HepG2 (cell line): ENCODE data around the gene SLC11A1. TPM values are rescaled to one million over a fixed set of nuclear protein-coding genes. Genes with fewer than 3 reads are reported as not detected.

ENCODE experiments used
- AGO1 ChIP-seq: fragments of 200-400 bp; formaldehyde crosslinking; IDR thresholded peaks from 2 replicates; pipeline ENCODE4 v1.6.1; 2017; ENCODE audit warnings: mild to moderate bottlenecking, low read depth, low read length, moderate library complexity; ENCODE audit not compliant: poor library complexity, severe bottlenecking
- AKAP8 ChIP-seq: sonication (generic); formaldehyde crosslinking; IDR thresholded peaks from 2 replicates; pipeline ENCODE4 v1.5.1; 2020; ENCODE audit warnings: mild to moderate bottlenecking, missing genetic modification reagents
- CAMTA2 ChIP-seq: sonication (generic); formaldehyde crosslinking; IDR thresholded peaks from 2 replicates; pipeline ENCODE4 v1.4.0; 2020; ENCODE audit warnings: mild to moderate bottlenecking, missing genetic modification reagents, borderline replicate concordance
- ELF1 ChIP-seq: sonication (generic); formaldehyde crosslinking; IDR thresholded peaks from 2 replicates; pipeline ENCODE4 v1.4.0; 2020; ENCODE audit warnings: missing genetic modification reagents
- ERF ChIP-seq: IDR thresholded peaks from 2 replicates; pipeline ENCODE4 v1.6.1; 2018; ENCODE audit warnings: missing biosample characterization, missing genetic modification reagents
- FOXA3 ChIP-seq: IDR thresholded peaks from 2 replicates; pipeline ENCODE4 v1.6.1; 2016; ENCODE audit warnings: missing genetic modification reagents, missing compliant biosample characterization
- FOXM1 ChIP-seq: sonication (generic); formaldehyde crosslinking; IDR thresholded peaks from 2 replicates; pipeline ENCODE4 v1.5.0; 2020; ENCODE audit warnings: missing genetic modification reagents
- GMEB2 ChIP-seq: IDR thresholded peaks from 2 replicates; pipeline ENCODE4 v1.6.1; 2016; ENCODE audit warnings: missing biosample characterization, missing genetic modification reagents, low read depth
- GTF2F1 ChIP-seq: fragments of 150-350 bp; IDR thresholded peaks from 2 replicates; pipeline ENCODE4 v1.6.1; 2014; ENCODE audit warnings: low read length
- HOXA3 ChIP-seq: sonication (generic); formaldehyde crosslinking; IDR thresholded peaks from 2 replicates; pipeline ENCODE4 v1.5.0; 2020; ENCODE audit warnings: missing genetic modification reagents
- JUN ChIP-seq: sonication (generic); formaldehyde crosslinking; IDR thresholded peaks from 2 replicates; pipeline ENCODE4 v1.4.0; 2020; ENCODE audit warnings: mild to moderate bottlenecking, missing genetic modification reagents
- LBX2 ChIP-seq: sonication (generic); formaldehyde crosslinking; IDR thresholded peaks from 2 replicates; pipeline ENCODE4 v1.5.0; 2020; ENCODE audit warnings: missing genetic modification reagents, mild to moderate bottlenecking, borderline replicate concordance
- MED1 ChIP-seq: sonication (generic); formaldehyde crosslinking; IDR thresholded peaks from 2 replicates; pipeline ENCODE4 v1.4.0; 2020; ENCODE audit warnings: missing genetic modification reagents
- NFRKB ChIP-seq: fragments of 450-650 bp; IDR thresholded peaks from 2 replicates; pipeline ENCODE4 v1.6.1; 2017
- POLR2G ChIP-seq: fragments of 200-400 bp; formaldehyde crosslinking; IDR thresholded peaks from 2 replicates; pipeline ENCODE4 v1.6.1; 2018; ENCODE audit warnings: mild to moderate bottlenecking, low read depth, low read length, moderate library complexity
- PRMT3 ChIP-seq: sonication (generic); formaldehyde crosslinking; IDR thresholded peaks from 2 replicates; pipeline ENCODE4 v1.8.1; 2022; ENCODE audit warnings: low read depth, mild to moderate bottlenecking, moderate library complexity, missing genetic modification reagents, borderline replicate concordance
- RORA ChIP-seq: sonication (generic); formaldehyde crosslinking; IDR thresholded peaks from 2 replicates; pipeline ENCODE4 v1.5.0; 2020; ENCODE audit warnings: mild to moderate bottlenecking, missing genetic modification reagents, moderate library complexity
- SSRP1 ChIP-seq: IDR thresholded peaks from 2 replicates; pipeline ENCODE4 v1.6.1; 2016; ENCODE audit warnings: control low read depth
- THYN1 ChIP-seq: sonication (generic); formaldehyde crosslinking; IDR thresholded peaks from 2 replicates; pipeline ENCODE4 v1.8.1; 2023; ENCODE audit warnings: low read depth, mild to moderate bottlenecking, moderate library complexity, missing genetic modification reagents, borderline replicate concordance
- WIZ ChIP-seq: sonication (generic); formaldehyde crosslinking; IDR thresholded peaks from 2 replicates; pipeline ENCODE4 v1.5.1; 2020; ENCODE audit warnings: mild to moderate bottlenecking, missing genetic modification reagents
- ZNF207 ChIP-seq: fragments of 450-650 bp; IDR thresholded peaks from 2 replicates; pipeline ENCODE4 v1.6.1; 2016; ENCODE audit warnings: antibody characterized with exemption, borderline replicate concordance
- ZNF232 ChIP-seq: sonication (generic); formaldehyde crosslinking; IDR thresholded peaks from 2 replicates; pipeline ENCODE4 v1.4.0; 2020; ENCODE audit warnings: missing genetic modification reagents, borderline replicate concordance
- ZNF354B ChIP-seq: sonication (generic); formaldehyde crosslinking; IDR thresholded peaks from 2 replicates; pipeline ENCODE4 v1.8.0; 2022; ENCODE audit warnings: mild to moderate bottlenecking, missing genetic modification reagents
- ZNF432 ChIP-seq: sonication (generic); formaldehyde crosslinking; IDR thresholded peaks from 2 replicates; pipeline ENCODE4 v1.5.0; 2020; ENCODE audit warnings: missing genetic modification reagents, mild to moderate bottlenecking, borderline replicate concordance
- ZNF598 ChIP-seq: sonication (generic); formaldehyde crosslinking; IDR thresholded peaks from 2 replicates; pipeline ENCODE4 v1.5.1; 2020; ENCODE audit warnings: mild to moderate bottlenecking, missing genetic modification reagents, borderline replicate concordance
- ZNF614 ChIP-seq: IDR thresholded peaks from 2 replicates; pipeline ENCODE4 v1.6.1; 2018; ENCODE audit warnings: missing biosample characterization, missing genetic modification reagents, inconsistent platforms, borderline replicate concordance
- ZNF770 ChIP-seq: sonication (generic); formaldehyde crosslinking; IDR thresholded peaks from 2 replicates; pipeline ENCODE4 v1.5.0; 2020; ENCODE audit warnings: mild to moderate bottlenecking, missing genetic modification reagents
- ZNF83 ChIP-seq: sonication (generic); formaldehyde crosslinking; IDR thresholded peaks from 2 replicates; pipeline ENCODE4 v1.4.0; 2020; ENCODE audit warnings: missing genetic modification reagents, mild to moderate bottlenecking, borderline replicate concordance
- polyA plus RNA-seq, 8 experiments: library from polyadenylated mRNA; depleted of rRNA in 3 of 8; stranded (reverse) in 7 of 8; unstranded in 1 of 8; fragments of >200 nt; fragmentation: Illumina TruSeq in 4 of 8; extraction: Trizol in 4 of 8; gene quantifications; 2 replicates each; pipeline versions ENCODE4 v1.2.1 to v1.2.3, GENCODE V29; 2011 to 2016; ENCODE audit warnings: low read depth in 4 of 8, missing spikeins in 1 of 8, mixed read lengths in 1 of 8; ENCODE audit not compliant: insufficient read depth in 1 of 8
- total RNA-seq, 5 experiments: library from RNA; depleted of rRNA; stranded (reverse); fragments of >200 nt; fragmentation: Illumina TruSeq; extraction: Trizol; gene quantifications; 2 replicates each; pipeline ENCODE4 v1.2.3, GENCODE V29; 2016; ENCODE audit warnings: low read depth in 1 of 5

Gene SLC11A1
- total and polyA plus RNA-seq, 2 of the 13 experiments (the other 11 are each of a cell fraction or from before 2014, with no cell fraction given) = 0.33 to 2.3 TPM

DNA sequence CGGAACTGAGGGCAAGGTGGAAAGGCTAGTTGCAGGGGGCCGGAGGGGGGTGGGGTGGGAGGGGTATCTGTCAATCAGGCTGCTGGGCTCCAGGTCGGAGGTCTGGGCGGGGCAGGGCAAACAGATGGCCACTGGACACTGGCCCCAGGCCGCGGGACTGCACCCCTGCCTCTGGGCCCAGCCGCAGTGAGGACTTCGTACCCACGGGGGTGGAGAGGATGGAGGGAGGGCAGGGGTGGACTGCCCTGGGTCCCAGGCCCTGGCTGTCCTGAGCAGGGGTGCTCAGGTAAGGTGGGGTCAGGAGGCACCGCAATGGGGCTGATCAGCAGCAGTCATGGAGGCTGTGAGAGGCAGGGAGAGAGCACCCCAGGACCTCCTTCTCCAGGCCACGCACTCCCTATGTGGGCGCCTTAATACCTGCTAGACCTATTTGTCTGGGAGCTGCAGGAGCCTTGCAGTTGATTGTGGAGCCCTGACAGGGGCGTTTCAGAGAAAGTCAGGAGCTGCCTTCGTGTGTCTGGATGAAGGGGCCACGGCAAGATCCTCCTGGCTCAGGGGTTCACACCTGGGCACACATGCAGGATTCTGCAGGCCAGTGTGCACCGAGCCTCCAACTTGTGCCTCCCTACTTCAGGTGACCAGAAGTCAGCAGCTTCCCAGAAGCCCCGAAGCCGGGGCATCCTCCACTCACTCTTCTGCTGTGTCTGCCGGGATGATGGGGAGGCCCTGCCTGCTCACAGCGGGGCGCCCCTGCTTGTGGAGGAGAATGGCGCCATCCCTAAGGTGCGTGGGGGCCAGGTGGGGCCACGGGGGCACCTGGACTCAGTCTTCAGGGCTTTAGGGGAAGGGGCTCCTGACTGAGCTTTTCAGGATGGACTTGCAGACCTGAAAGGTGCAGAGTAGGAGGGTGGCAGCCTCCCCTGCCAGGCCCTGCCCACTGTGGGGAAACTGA is 19.1 kb downstream of the SLC11A1 start (continued):
- TF ChIP-seq POLR2G (peak; percentile 86), CAMTA2 (CRISPR knock-in tag) (no peak), HOXA3 (CRISPR knock-in tag) (peak; percentile 91), THYN1 (CRISPR knock-in tag) (no peak), GMEB2 (CRISPR knock-in tag) (0 out of 2 replicates have a peak, but pooled peaks have one; percentile 11), GTF2F1 (no peak), FOXM1 (no peak), ERF (peak; percentile 84; the same call in 1 of the 2 replicates), ZNF354B (CRISPR knock-in tag) (no peak), JUN (CRISPR knock-in tag) (no peak; the same call in 1 of the 2 replicates), ELF1 (CRISPR knock-in tag) (no peak; the same call in 1 of the 2 replicates), ZNF770 (CRISPR knock-in tag) (peak; percentile 77), NFRKB (no peak), RORA (CRISPR knock-in tag) (no peak), PRMT3 (CRISPR knock-in tag) (no peak), LBX2 (CRISPR knock-in tag) (no peak), SSRP1 (CRISPR knock-in tag) (no peak), ZNF614 (CRISPR knock-in tag) (0 out of 2 replicates have a peak, but pooled peaks have one; percentile 33), ZNF232 (CRISPR knock-in tag) (no peak), MED1 (CRISPR knock-in tag) (peak; percentile 97), FOXA3 (CRISPR knock-in tag) (peak; percentile 85), ZNF83 (CRISPR knock-in tag) (no peak; the same call in 1 of the 2 replicates), ZNF432 (CRISPR knock-in tag) (0 out of 2 replicates have a peak, but pooled peaks have one; percentile 21), ZNF207 (no peak), WIZ (CRISPR knock-in tag) (0 out of 2 replicates have a peak, but pooled peaks have one; percentile 70), AKAP8 (peak; percentile 100), ZNF598 (CRISPR knock-in tag) (no peak), AGO1 (no peak)
